OCI-LY3 (cell line): Measurements from ENCODE around the gene SERPINA1.

Experiments
- H2AFZ ChIP-seq: fragments of 200-600, 300-600 bp; shearing (Covaris generic); 2 replicates; pipeline ENCODE4 v1.6.0; 2014; ENCODE audit warnings: antibody characterized with exemption, low read depth, low read length
- H3K27ac ChIP-seq: fragments of 200-600, 300-600 bp; sonication (generic); 2 replicates; pipeline ENCODE4 v1.5.1; 2014; ENCODE audit warnings: mild to moderate bottlenecking, low read length, moderate library complexity, mixed read lengths
- H3K27me3 ChIP-seq: fragments of 200-600, 300-600 bp; sonication (generic); 2 replicates; pipeline ENCODE4 v1.6.1; 2014; ENCODE audit warnings: low read depth, low read length, mixed read lengths
- H3K36me3 ChIP-seq: fragments of 200-600, 300-600 bp; sonication (generic); replicated peaks from 2 replicates; pipeline ENCODE3; 2014; ENCODE audit warnings: low read depth, low read length, mixed read lengths
- H3K4me1 ChIP-seq: fragments of 300-600, 200-600 bp; sonication (generic); 2 replicates; pipeline ENCODE4 v1.6.1; 2014; ENCODE audit warnings: low read length, mixed read lengths
- H3K4me2 ChIP-seq: fragments of 200-600, 300-600 bp; sonication (generic); 2 replicates; pipeline ENCODE4 v1.6.1; 2014; ENCODE audit warnings: low read length, mixed read lengths
- H3K4me3 ChIP-seq: fragments of 300-600, 200-600 bp; sonication (generic); 2 replicates; pipeline ENCODE4 v1.5.1; 2014; ENCODE audit warnings: antibody characterized with exemption, mild to moderate bottlenecking, low read length, moderate library complexity
- H3K79me2 ChIP-seq: fragments of 300-600, 200-600 bp; shearing (Covaris generic); 2 replicates; pipeline ENCODE4 v1.6.1; 2014; ENCODE audit warnings: mild to moderate bottlenecking, low read length, mixed read lengths
- H3K9ac ChIP-seq: fragments of 300-600, 200-600 bp; shearing (Covaris generic); 2 replicates; pipeline ENCODE4 v1.6.0; 2014; ENCODE audit warnings: mild to moderate bottlenecking, low read length, moderate library complexity
- H3K9me3 ChIP-seq: fragments of 200-600, 300-600 bp; shearing (Covaris generic); 2 replicates; pipeline ENCODE4 v1.6.1; 2014; ENCODE audit warnings: low read length, mixed read lengths; ENCODE audit not compliant: insufficient read depth
- H4K20me1 ChIP-seq: fragments of 200-600, 300-600 bp; sonication (generic); 2 replicates; pipeline ENCODE4 v1.6.1; 2016; ENCODE audit warnings: low read length, mixed read lengths; ENCODE audit not compliant: insufficient read depth
- CTCF ChIP-seq: fragments of 200-600, 300-600 bp; sonication (generic); IDR thresholded peaks from 2 replicates; pipeline ENCODE4 v1.5.1; 2014; ENCODE audit warnings: antibody characterized with exemption, low read length, low read depth
- EZH2phosphoT487 ChIP-seq: fragments of 200-600 bp; shearing (Covaris generic); IDR thresholded peaks from 2 replicates; pipeline ENCODE4 v1.6.1; 2018; ENCODE audit warnings: antibody characterized with exemption, mixed run types, low read depth

The SERPINA1 gene

GRCh38 chr14:94367347-94368242 lies 20.8 kb downstream of the SERPINA1 start:
- H3K27ac ChIP-seq, result no peak overlapping the region
- no peaks in the 10 kb centered on the region for H3K9me3 ChIP-seq
- H3K27me3 ChIP-seq, result no peaks in the 10 kb centered on the region
- no peak overlapping the region for H2AFZ ChIP-seq
- H3K36me3 ChIP-seq, result no peaks in the 10 kb centered on the region
- H3K79me2 ChIP-seq, result no peaks in the 10 kb centered on the region
- H4K20me1 ChIP-seq, result no peaks in the 10 kb centered on the region
- no peak overlapping the region for H3K4me2 ChIP-seq
- H3K4me1 ChIP-seq, result peaks cover 13% of the 10 kb centered on the region; the same call in 1 of the 2 replicates
- H3K4me3 ChIP-seq, result no peak overlapping the region
- H3K9ac ChIP-seq, result no peak overlapping the region
- TF ChIP-seq EZH2phosphoT487, result no peak
- TF ChIP-seq CTCF, result no peak

DNA sequence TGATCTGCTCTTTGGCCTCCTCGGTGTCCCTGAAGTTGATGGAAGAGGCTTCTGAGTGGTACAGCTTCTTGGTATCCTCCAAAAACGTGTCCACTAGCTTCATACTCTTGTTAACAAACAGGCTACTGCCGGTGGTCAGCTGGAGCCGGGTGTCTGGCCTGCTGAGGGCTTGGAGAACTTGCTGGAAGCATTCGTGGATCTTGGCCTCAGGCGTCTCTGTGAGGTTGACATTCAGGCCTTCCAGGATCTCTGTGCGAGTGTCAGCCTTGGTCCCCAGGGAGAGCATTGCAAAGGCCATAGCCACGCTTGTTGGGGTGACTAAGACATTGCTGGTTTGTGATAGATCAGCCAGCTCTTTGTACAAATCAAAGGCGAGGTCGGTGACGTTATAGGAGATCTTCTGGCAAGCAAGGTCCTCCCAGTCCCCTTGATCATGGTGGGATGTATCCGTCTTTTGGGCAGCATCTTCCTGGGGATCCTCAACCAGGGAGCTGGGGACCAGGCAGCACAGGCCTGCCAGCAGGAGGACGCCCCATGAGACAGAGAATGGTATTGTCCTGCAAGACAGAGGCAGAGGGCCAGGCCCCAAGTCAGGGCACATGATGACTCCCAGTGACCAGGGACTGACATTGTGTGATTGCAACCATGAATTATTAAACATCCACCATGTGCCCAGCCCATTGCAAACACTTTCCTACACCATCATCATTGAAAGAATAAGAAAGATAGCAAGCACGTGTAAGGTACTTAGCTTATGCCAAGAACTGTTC lies 22.1 kb downstream of the SERPINA1 start, which contains the start of gene SERPINA2:
Gene SERPINA2 (minus strand): TSS at position 553 of the 770 bp plus-strand sequence.
- Histone ChIP-seq H2AFZ (no peak within 1 kb of the TSS), H3K9me3 (no peaks in the 10 kb centered on the region), H4K20me1 (no peaks in the 10 kb centered on the region), H3K9ac (no peak within 1 kb of the TSS), H3K36me3 (no peaks in the 10 kb centered on the region), H3K27me3 (no peaks in the 10 kb centered on the region), H3K79me2 (no peaks in the 10 kb centered on the region), H3K4me2 (no peak within 1 kb of the TSS), H3K27ac (no peak within 1 kb of the TSS), H3K4me1 (peaks cover 13% of the 10 kb centered on the region; the same call in 1 of the 2 replicates), H3K4me3 (no peak within 1 kb of the TSS)
- TF ChIP-seq CTCF (no peak), EZH2phosphoT487 (no peak)

DNA sequence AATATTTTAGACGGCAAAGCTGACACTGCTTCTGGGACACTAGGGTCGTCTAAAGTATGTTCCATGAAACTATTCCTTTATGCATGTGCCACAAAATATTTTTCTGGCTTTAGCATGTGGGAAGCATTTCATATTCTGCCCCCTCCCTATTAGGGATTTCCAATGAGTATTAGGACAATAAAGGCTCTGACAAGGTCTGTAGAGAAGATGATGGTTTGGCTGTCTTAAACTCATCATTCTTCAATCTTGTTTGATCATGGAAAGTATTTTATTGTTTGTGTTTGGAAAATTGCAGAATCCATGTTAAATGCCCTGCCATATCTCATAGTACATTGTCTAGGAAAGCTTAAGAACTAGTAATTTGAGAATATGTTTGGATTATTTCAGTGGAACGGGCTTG lies 22.8 kb downstream of the SERPINA1 start:
- TF ChIP-seq EZH2phosphoT487 (no peak), CTCF (no peak)
- no peaks in the 10 kb centered on the region for H3K27me3 ChIP-seq
- no peak overlapping the region for H2AFZ ChIP-seq
- H3K4me2 ChIP-seq, result no peak overlapping the region
- no peaks in the 10 kb centered on the region for H3K9me3 ChIP-seq
- no peaks in the 10 kb centered on the region for H3K36me3 ChIP-seq
- no peaks in the 10 kb centered on the region for H3K79me2 ChIP-seq
- H4K20me1 ChIP-seq, result no peaks in the 10 kb centered on the region
- no peak overlapping the region for H3K27ac ChIP-seq
- H3K4me1 ChIP-seq, result peaks cover 17% of the 10 kb centered on the region
- no peak overlapping the region for H3K9ac ChIP-seq
- H3K4me3 ChIP-seq, result no peak overlapping the region

GRCh38 chr14:94364964-94365363 lies 23.4 kb downstream of the SERPINA1 start:
- TF ChIP-seq EZH2phosphoT487, result no peak
- no peak for TF ChIP-seq CTCF
- Histone ChIP-seq H3K9me3 (no peaks in the 10 kb centered on the region), H2AFZ (no peak overlapping the region), H3K27ac (no peak overlapping the region), H3K9ac (no peak overlapping the region), H3K36me3 (no peaks in the 10 kb centered on the region), H3K4me1 (peaks cover 18% of the 10 kb centered on the region), H3K4me3 (no peak overlapping the region), H3K4me2 (no peak overlapping the region), H4K20me1 (no peaks in the 10 kb centered on the region), H3K79me2 (no peaks in the 10 kb centered on the region), H3K27me3 (no peaks in the 10 kb centered on the region)
